ENCODE data around the gene CNTNAP2.
"Not testable (repeated sequence)": the region's sequence is repeated elsewhere in the genome, so short reads cannot be mapped to it uniquely, and the experiment has no call there.

The CNTNAP2 gene

DNA sequence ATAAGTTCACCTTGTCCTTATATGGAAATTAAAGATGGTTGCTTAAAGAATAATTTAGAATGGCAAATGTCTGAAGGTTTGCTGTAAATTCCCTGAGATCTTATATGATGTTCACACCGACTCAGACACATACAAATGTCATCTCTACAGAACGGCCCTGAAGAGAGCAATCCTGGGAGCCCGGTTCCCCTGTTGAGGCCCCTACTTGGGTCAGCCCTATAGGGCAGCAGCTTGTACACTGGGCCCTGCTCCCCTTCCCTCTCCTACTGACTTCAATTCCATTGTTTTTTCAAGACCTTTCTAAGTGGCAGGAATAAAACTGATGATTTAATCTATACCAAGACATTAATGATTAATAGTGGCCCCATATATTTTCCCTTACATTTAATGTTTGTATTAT, 1660.7 kb downstream of the CNTNAP2 start:
- Histone ChIP-seq H3K4me1 (ENCODE audit: control insufficient read depth, low read depth, low read length) (no peaks in the 10 kb centered on the region), H3K9ac (ENCODE audit: low read length) (no peak overlapping the region), H3K9me3 (ENCODE audit: control insufficient read depth, low read depth, low read length) (no peaks in the 10 kb centered on the region), H3K27ac (ENCODE audit: low read length) (no peak overlapping the region), H3K4me3 (ENCODE audit: low read length) (no peak overlapping the region), H3K36me3 (ENCODE audit: control insufficient read depth, low read depth, low read length) (no peaks in the 10 kb centered on the region), H3K27me3 (ENCODE audit: control insufficient read depth, insufficient read depth, low read length) (no peaks in the 10 kb centered on the region)

GRCh38 chr7:147779949-147780348, 1663.3 kb downstream of the CNTNAP2 start:
- no peak overlapping the region for H3K27ac ChIP-seq (ENCODE audit: low read length)
- H3K9me3 ChIP-seq (ENCODE audit: control insufficient read depth, low read depth, low read length) = no peaks in the 10 kb centered on the region
- no peak overlapping the region for H3K9ac ChIP-seq (ENCODE audit: low read length)
- no peak overlapping the region for H3K4me3 ChIP-seq (ENCODE audit: low read length)
- no peaks in the 10 kb centered on the region for H3K27me3 ChIP-seq (ENCODE audit: control insufficient read depth, insufficient read depth, low read length)
- H3K4me1 ChIP-seq (ENCODE audit: control insufficient read depth, low read depth, low read length) = no peaks in the 10 kb centered on the region
- H3K36me3 ChIP-seq (ENCODE audit: control insufficient read depth, low read depth, low read length) = no peaks in the 10 kb centered on the region

DNA sequence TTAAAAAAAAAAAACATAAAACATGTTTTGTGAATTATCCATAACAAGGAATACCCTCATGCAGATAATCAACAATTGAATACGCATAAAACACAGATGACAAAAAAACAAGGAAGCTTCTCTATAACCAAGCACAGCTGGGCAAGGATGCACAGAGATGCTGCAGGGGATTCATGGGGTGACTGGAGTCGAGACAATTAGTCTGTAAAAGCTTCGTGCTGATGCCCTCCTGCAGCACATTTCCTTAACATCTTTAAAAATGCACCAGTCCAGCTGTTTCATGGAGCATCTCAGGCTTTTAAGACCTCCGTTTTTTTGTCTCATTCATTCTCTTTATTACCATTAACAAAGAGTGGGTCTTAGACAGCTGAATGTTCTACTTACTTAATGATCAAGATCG, 1680.0 kb downstream of the CNTNAP2 start:
- H3K9ac ChIP-seq (ENCODE audit: low read length) = no peak overlapping the region
- no peaks in the 10 kb centered on the region for H3K9me3 ChIP-seq (ENCODE audit: control insufficient read depth, low read depth, low read length)
- peaks cover 5% of the 10 kb centered on the region for H3K4me1 ChIP-seq (ENCODE audit: control insufficient read depth, low read depth, low read length)
- H3K36me3 ChIP-seq (ENCODE audit: control insufficient read depth, low read depth, low read length) = no peaks in the 10 kb centered on the region
- no peak overlapping the region for H3K27ac ChIP-seq (ENCODE audit: low read length)
- no peak overlapping the region for H3K4me3 ChIP-seq (ENCODE audit: low read length)
- no peaks in the 10 kb centered on the region for H3K27me3 ChIP-seq (ENCODE audit: control insufficient read depth, insufficient read depth, low read length)

GRCh38 chr7:147798001-147798400, 1681.4 kb downstream of the CNTNAP2 start:
- Histone ChIP-seq H3K27ac (ENCODE audit: low read length) (no peak overlapping the region), H3K4me3 (ENCODE audit: low read length) (no peak overlapping the region), H3K9me3 (ENCODE audit: control insufficient read depth, low read depth, low read length) (no peaks in the 10 kb centered on the region), H3K4me1 (ENCODE audit: control insufficient read depth, low read depth, low read length) (peaks cover 5% of the 10 kb centered on the region), H3K36me3 (ENCODE audit: control insufficient read depth, low read depth, low read length) (no peaks in the 10 kb centered on the region), H3K9ac (ENCODE audit: low read length) (no peak overlapping the region), H3K27me3 (ENCODE audit: control insufficient read depth, insufficient read depth, low read length) (no peaks in the 10 kb centered on the region)

GRCh38 chr7:147801762-147802161, 1685.2 kb downstream of the CNTNAP2 start:
- not testable (repeated sequence) for H3K4me1 ChIP-seq (ENCODE audit: control insufficient read depth, low read depth, low read length); H3K4me3 ChIP-seq (ENCODE audit: low read length); H3K27ac ChIP-seq (ENCODE audit: low read length); H3K36me3 ChIP-seq (ENCODE audit: control insufficient read depth, low read depth, low read length); H3K9me3 ChIP-seq (ENCODE audit: control insufficient read depth, low read depth, low read length); H3K9ac ChIP-seq (ENCODE audit: low read length); H3K27me3 ChIP-seq (ENCODE audit: control insufficient read depth, insufficient read depth, low read length)

DNA sequence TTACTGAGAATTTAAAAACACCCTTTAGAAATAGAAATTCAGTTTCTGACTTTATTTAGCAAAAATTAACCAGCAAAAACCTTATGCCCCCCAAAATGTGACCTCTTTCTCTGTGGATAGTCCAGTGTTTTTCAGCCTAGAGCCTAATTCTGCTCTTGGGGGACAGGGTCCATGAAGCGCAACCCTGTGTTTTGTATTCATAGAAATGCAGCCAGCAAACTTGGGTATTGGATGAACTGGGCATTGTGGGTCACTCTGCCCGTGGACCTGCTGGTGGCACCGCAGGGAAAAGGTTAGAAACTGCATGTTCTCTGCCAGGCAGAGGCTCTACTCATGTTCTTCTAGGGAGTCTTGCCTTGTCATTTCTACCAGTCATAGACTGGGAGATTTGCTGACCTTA, 1686.5 kb downstream of the CNTNAP2 start:
- Histone ChIP-seq H3K36me3 (ENCODE audit: control insufficient read depth, low read depth, low read length) (no peaks in the 10 kb centered on the region), H3K9ac (ENCODE audit: low read length) (no peak overlapping the region), H3K27me3 (ENCODE audit: control insufficient read depth, insufficient read depth, low read length) (no peaks in the 10 kb centered on the region), H3K4me1 (ENCODE audit: control insufficient read depth, low read depth, low read length) (no peaks in the 10 kb centered on the region), H3K9me3 (ENCODE audit: control insufficient read depth, low read depth, low read length) (no peaks in the 10 kb centered on the region), H3K4me3 (ENCODE audit: low read length) (no peak overlapping the region), H3K27ac (ENCODE audit: low read length) (no peak overlapping the region)

DNA sequence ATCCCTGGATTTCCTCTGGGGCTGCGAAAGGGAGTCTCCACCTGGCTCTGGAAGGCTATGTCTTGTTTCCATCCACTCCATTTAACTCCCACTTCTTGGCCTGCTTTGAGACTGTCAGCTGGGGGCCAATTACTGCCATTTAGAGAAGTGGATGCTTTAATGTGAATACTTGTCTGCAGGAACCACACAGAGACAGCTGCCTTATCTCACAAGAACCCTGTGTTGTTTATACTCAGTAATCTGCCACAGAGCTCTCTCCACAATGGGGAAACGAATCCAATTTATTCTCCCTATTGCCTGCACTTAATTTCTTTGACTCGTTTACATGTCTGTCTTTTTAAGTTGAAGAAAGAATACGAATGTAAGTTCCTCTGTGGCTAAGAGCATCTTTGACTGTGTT, 1687.0 kb downstream of the CNTNAP2 start:
- Histone ChIP-seq H3K27ac (ENCODE audit: low read length) (no peak overlapping the region), H3K27me3 (ENCODE audit: control insufficient read depth, insufficient read depth, low read length) (no peaks in the 10 kb centered on the region), H3K9ac (ENCODE audit: low read length) (no peak overlapping the region), H3K9me3 (ENCODE audit: control insufficient read depth, low read depth, low read length) (no peaks in the 10 kb centered on the region), H3K36me3 (ENCODE audit: control insufficient read depth, low read depth, low read length) (no peaks in the 10 kb centered on the region), H3K4me1 (ENCODE audit: control insufficient read depth, low read depth, low read length) (no peaks in the 10 kb centered on the region), H3K4me3 (ENCODE audit: low read length) (no peak overlapping the region)

GRCh38 chr7:147804032-147804431, 1687.4 kb downstream of the CNTNAP2 start:
- Histone ChIP-seq H3K36me3 (ENCODE audit: control insufficient read depth, low read depth, low read length) (no peaks in the 10 kb centered on the region), H3K27me3 (ENCODE audit: control insufficient read depth, insufficient read depth, low read length) (no peaks in the 10 kb centered on the region), H3K4me3 (ENCODE audit: low read length) (no peak overlapping the region), H3K4me1 (ENCODE audit: control insufficient read depth, low read depth, low read length) (no peaks in the 10 kb centered on the region), H3K9ac (ENCODE audit: low read length) (no peak overlapping the region), H3K27ac (ENCODE audit: low read length) (no peak overlapping the region), H3K9me3 (ENCODE audit: control insufficient read depth, low read depth, low read length) (no peaks in the 10 kb centered on the region)

GRCh38 chr7:147805996-147806576, 1689.5 kb downstream of the CNTNAP2 start:
- Histone ChIP-seq H3K27ac (ENCODE audit: low read length) (no peak overlapping the region), H3K9ac (ENCODE audit: low read length) (no peak overlapping the region), H3K4me1 (ENCODE audit: control insufficient read depth, low read depth, low read length) (no peaks in the 10 kb centered on the region), H3K9me3 (ENCODE audit: control insufficient read depth, low read depth, low read length) (no peaks in the 10 kb centered on the region), H3K36me3 (ENCODE audit: control insufficient read depth, low read depth, low read length) (no peaks in the 10 kb centered on the region), H3K4me3 (ENCODE audit: low read length) (no peak overlapping the region), H3K27me3 (ENCODE audit: control insufficient read depth, insufficient read depth, low read length) (no peaks in the 10 kb centered on the region)

DNA sequence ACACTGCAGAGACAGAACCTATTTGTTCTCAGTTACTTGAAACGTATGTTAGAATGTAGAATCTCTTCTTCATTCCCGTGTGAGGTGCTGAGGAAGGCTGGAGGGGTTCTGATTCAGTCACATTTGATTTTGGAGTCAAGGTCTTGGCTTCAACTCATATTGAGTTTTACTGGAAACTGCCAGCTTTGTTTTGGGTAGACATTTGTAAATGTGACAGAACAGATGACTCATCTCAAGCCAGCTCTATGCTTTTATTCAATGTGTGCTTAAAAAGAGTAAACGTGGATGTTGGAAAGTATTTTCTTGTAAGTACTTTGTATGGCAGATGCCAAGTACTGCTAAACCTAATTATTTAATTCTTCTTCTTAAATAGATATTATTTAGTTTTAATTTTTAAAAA, 1693.2 kb downstream of the CNTNAP2 start:
- no peak overlapping the region for H3K9ac ChIP-seq (ENCODE audit: low read length)
- no peaks in the 10 kb centered on the region for H3K4me1 ChIP-seq (ENCODE audit: control insufficient read depth, low read depth, low read length)
- H3K4me3 ChIP-seq (ENCODE audit: low read length) = no peak overlapping the region
- no peaks in the 10 kb centered on the region for H3K27me3 ChIP-seq (ENCODE audit: control insufficient read depth, insufficient read depth, low read length)
- H3K9me3 ChIP-seq (ENCODE audit: control insufficient read depth, low read depth, low read length) = no peaks in the 10 kb centered on the region
- H3K27ac ChIP-seq (ENCODE audit: low read length) = no peak overlapping the region
- H3K36me3 ChIP-seq (ENCODE audit: control insufficient read depth, low read depth, low read length) = no peaks in the 10 kb centered on the region

DNA sequence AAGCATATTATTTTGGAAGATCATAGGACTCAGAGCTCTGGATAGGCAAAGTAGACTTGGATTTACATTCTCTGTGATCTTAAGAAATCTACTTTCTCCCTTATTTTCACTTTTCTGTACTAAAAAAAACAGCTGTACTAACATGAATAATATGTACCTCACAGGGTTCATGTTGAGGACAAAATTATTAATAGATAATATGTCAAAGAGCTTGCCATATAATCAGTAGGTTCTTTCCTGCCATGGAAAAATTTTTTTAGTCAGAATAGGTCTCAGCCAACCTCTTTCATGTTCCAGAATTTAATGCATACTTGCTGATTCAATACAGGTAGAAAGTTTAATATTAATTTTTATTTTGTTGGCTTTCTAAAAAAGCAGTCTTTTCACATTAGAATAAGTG, 1693.7 kb downstream of the CNTNAP2 start:
- Histone ChIP-seq H3K36me3 (ENCODE audit: control insufficient read depth, low read depth, low read length) (no peaks in the 10 kb centered on the region), H3K4me3 (ENCODE audit: low read length) (no peak overlapping the region), H3K4me1 (ENCODE audit: control insufficient read depth, low read depth, low read length) (no peaks in the 10 kb centered on the region), H3K27ac (ENCODE audit: low read length) (no peak overlapping the region), H3K27me3 (ENCODE audit: control insufficient read depth, insufficient read depth, low read length) (no peaks in the 10 kb centered on the region), H3K9ac (ENCODE audit: low read length) (no peak overlapping the region), H3K9me3 (ENCODE audit: control insufficient read depth, low read depth, low read length) (no peaks in the 10 kb centered on the region)

- Histone ChIP-seq H3K27ac (ENCODE audit: low read length) (no peak overlapping the region), H3K4me3 (ENCODE audit: low read length) (no peak overlapping the region), H3K27me3 (ENCODE audit: control insufficient read depth, insufficient read depth, low read length) (no peaks in the 10 kb centered on the region), H3K4me1 (ENCODE audit: control insufficient read depth, low read depth, low read length) (no peaks in the 10 kb centered on the region), H3K36me3 (ENCODE audit: control insufficient read depth, low read depth, low read length) (no peaks in the 10 kb centered on the region), H3K9ac (ENCODE audit: low read length) (no peak overlapping the region), H3K9me3 (ENCODE audit: control insufficient read depth, low read depth, low read length) (no peaks in the 10 kb centered on the region)
These were observed 1695.3 kb downstream of the CNTNAP2 start for GRCh38 chr7:147811923-147812322.
